Brain microvascular endothelial cell (primary cell): ENCODE results near the gene CCDC87.
"Not testable (repeated sequence)": the region's sequence is repeated elsewhere in the genome, so short reads cannot be mapped to it uniquely, and the experiment has no call there.

Experiments
- DNase-seq: peaks from one replicate; pipeline ENCODE4 v3.0.0-alpha.2; 2020
- H3K27ac ChIP-seq: fragments of 250-450 bp; sonication (Bioruptor Pico); 2 replicates; pipeline ENCODE4 v1.5.1; 2020; ENCODE audit warnings: mild to moderate bottlenecking, moderate library complexity
- H3K27me3 ChIP-seq: fragments of 250-450 bp; sonication (Bioruptor Pico); replicated peaks from 2 replicates; pipeline ENCODE4 v1.5.1; 2020; ENCODE audit warnings: mild to moderate bottlenecking
- H3K36me3 ChIP-seq: fragments of 250-450 bp; sonication (Bioruptor Pico); replicated peaks from 2 replicates; pipeline ENCODE4 v1.5.1; 2020; ENCODE audit warnings: mild to moderate bottlenecking
- H3K4me3 ChIP-seq: 2 replicates; pipeline ENCODE4 v1.5.1; 2011; ENCODE audit warnings: low read depth, mild to moderate bottlenecking, control low read depth, low read length, moderate library complexity
- in situ Hi-C: cut with HindIII; loops from 2 replicates; pipeline ENCODE4 v1.10.0; 2017; ENCODE audit warnings: low sequenced_read_pairs, low pct_ligation_motif_present
- TF ChIP-seq, protein P1 (sequence below): IDR thresholded peaks from 2 replicates; pipeline ENCODE4 v1.5.1; 2011; ENCODE audit warnings: low read depth, mild to moderate bottlenecking, moderate library complexity, low read length, control low read depth, inconsistent platforms; ENCODE audit errors: missing control alignments

Gene CCDC87

DNA sequence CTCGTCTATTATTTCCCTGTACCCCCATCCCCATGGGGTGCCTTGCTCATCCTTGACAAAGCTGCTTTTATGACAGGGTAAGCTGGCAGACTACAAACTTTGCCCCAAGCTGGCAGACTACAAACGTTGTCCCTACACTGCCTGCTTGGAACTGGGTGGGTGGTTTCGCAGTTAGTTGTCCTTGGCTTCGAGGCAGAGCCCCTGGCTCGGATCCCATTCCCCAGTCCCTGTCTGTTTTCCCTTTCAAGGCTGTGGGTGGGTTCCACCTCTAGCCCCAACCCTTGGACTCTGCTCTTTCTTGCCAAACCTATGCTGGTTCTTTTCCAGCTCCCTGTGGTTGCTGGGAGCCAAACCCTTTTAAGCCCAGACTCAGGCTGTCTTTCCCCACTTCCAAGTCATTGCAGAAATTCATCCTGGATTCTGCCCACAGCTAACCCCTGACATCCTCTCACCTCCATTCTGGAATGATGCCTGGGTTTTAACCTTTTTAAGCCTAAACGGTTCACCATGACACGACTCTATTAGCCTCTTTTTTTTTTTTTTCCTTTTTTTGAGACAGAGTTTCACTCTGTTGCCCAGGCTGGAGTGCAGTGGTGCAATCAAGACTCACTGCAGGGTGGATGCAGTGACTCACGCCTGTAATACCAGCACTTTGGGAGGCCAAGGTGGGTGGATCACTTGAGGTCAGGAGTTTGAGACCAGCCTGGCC is 14.4 kb upstream of the CCDC87 start:
- in situ Hi-C loops = no loop called here
- Histone ChIP-seq H3K4me3 (no peak overlapping the region), H3K27me3 (no peaks in the 10 kb centered on the region), H3K27ac (no peak overlapping the region), H3K36me3 (peaks cover 10% of the 10 kb centered on the region)
- TF ChIP-seq, protein P1, sequence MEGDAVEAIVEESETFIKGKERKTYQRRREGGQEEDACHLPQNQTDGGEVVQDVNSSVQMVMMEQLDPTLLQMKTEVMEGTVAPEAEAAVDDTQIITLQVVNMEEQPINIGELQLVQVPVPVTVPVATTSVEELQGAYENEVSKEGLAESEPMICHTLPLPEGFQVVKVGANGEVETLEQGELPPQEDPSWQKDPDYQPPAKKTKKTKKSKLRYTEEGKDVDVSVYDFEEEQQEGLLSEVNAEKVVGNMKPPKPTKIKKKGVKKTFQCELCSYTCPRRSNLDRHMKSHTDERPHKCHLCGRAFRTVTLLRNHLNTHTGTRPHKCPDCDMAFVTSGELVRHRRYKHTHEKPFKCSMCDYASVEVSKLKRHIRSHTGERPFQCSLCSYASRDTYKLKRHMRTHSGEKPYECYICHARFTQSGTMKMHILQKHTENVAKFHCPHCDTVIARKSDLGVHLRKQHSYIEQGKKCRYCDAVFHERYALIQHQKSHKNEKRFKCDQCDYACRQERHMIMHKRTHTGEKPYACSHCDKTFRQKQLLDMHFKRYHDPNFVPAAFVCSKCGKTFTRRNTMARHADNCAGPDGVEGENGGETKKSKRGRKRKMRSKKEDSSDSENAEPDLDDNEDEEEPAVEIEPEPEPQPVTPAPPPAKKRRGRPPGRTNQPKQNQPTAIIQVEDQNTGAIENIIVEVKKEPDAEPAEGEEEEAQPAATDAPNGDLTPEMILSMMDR = no peak
- DNase-seq = peak; percentile 46

- DNase-seq, H3K4me3 ChIP-seq, H3K27ac ChIP-seq, in situ Hi-C loops, H3K27me3 ChIP-seq: not testable (repeated sequence)
- H3K36me3 ChIP-seq = peaks cover 10% of the 10 kb centered on the region
Measured at GRCh38 chr11:66606608-66607007, 13.7 kb upstream of the CCDC87 start.

DNA sequence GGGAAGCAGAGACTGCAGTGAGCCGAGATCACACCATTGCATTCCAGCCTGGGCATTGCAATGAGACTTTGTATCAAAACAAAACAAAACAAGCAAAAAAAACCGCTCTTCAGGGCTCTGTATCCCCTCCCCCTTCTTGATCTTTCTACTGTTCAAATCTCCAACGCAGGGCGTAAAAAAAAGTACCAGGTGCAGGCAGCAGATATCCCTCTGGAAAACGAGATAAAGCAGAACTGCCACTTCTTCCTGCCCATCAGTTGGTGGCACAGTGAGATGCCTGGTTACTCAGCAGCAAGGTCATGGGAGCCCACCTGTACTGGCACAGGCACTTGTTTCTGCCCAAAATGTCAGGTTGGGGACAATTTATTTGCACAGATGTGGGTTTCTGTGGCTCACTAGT is 11.3 kb upstream of the CCDC87 start:
- in situ Hi-C loops = no loop called here
- DNase-seq = no peak
- Histone ChIP-seq H3K4me3 (no peak overlapping the region), H3K36me3 (peaks cover 17% of the 10 kb centered on the region), H3K27ac (no peak overlapping the region), H3K27me3 (no peaks in the 10 kb centered on the region)
- TF ChIP-seq, protein P1 = no peak

DNA sequence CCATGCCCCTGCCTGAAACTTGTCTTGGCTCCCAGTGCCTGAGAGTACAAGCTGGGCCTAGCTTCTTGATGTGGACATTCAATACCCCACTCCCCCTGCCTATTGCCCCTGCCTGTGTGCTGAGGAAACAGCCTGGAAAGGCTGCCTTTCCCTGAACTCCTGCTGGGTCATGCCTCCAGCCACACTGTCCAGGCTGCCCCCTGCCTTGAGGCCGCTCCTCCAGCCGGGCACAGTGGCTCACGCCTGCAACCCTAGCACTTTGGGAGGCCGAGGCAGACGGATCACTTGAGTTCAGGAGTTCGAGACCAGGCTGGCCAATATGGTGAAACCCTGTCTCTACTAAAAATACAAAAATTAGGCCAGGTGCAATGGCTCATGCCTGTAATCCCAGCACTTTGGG is 10.2 kb upstream of the CCDC87 start:
- no peak overlapping the region for H3K27ac ChIP-seq
- no peak overlapping the region for H3K4me3 ChIP-seq
- TF ChIP-seq, protein P1 = no peak
- peaks cover 19% of the 10 kb centered on the region for H3K36me3 ChIP-seq
- DNase-seq = no peak
- in situ Hi-C loops = no loop called here
- no peaks in the 10 kb centered on the region for H3K27me3 ChIP-seq

GRCh38 chr11:66600631-66601233 is 7.9 kb upstream of the CCDC87 start:
- Histone ChIP-seq H3K4me3 (no peak overlapping the region), H3K36me3 (peaks cover 18% of the 10 kb centered on the region)

GRCh38 chr11:66600219-66600618 is 7.4 kb upstream of the CCDC87 start:
- Histone ChIP-seq H3K36me3 (peaks cover 16% of the 10 kb centered on the region), H3K27ac (no peak overlapping the region), H3K4me3 (no peak overlapping the region), H3K27me3 (no peaks in the 10 kb centered on the region)
- in situ Hi-C loops = no loop called here
- DNase-seq = no peak
- TF ChIP-seq, protein P1 = no peak

More at GRCh38 chr11:66600631-66601233, 7.9 kb upstream of the CCDC87 start:
- DNase-seq = no peak
- TF ChIP-seq, protein P1 = no peak
- Histone ChIP-seq H3K27me3 (no peaks in the 10 kb centered on the region), H3K27ac (no peak overlapping the region)
- in situ Hi-C loops = no loop called here
